Neuronal stem cell (in vitro differentiated cells): ENCODE measurements around the gene FZD10.

Experiments
- DNase-seq: peaks from one replicate; pipeline ENCODE4 v3.0.0-alpha.2; 2013; ENCODE audit warnings: low spot score
- H2AFZ ChIP-seq: one replicate; pipeline ENCODE4 v1.6.1; 2013; ENCODE audit warnings: mild to moderate bottlenecking, low read length, inconsistent platforms
- H2AK5ac ChIP-seq: 2 replicates; pipeline ENCODE4 v1.6.1; 2013; ENCODE audit warnings: low read depth, mild to moderate bottlenecking, inconsistent platforms, low read length, moderate library complexity, mixed read lengths
- H2BK120ac ChIP-seq: 2 replicates; pipeline ENCODE4 v1.6.1; 2013; ENCODE audit warnings: low read depth, mild to moderate bottlenecking, inconsistent platforms, low read length, moderate library complexity, mixed read lengths
- H2BK12ac ChIP-seq: one replicate; pipeline ENCODE4 v1.6.1; 2013; ENCODE audit warnings: low read length, inconsistent platforms
- H2BK15ac ChIP-seq: 2 replicates; pipeline ENCODE4 v1.6.1; 2013; ENCODE audit warnings: mild to moderate bottlenecking, low read length, inconsistent platforms, mixed read lengths
- H2BK5ac ChIP-seq: one replicate; pipeline ENCODE4 v1.6.1; 2013; ENCODE audit warnings: inconsistent platforms, mild to moderate bottlenecking, low read length, moderate library complexity
- H3K14ac ChIP-seq: one replicate; pipeline ENCODE4 v1.6.1; 2013; ENCODE audit warnings: low read length, inconsistent platforms
- H3K18ac ChIP-seq: 2 replicates; pipeline ENCODE4 v1.6.1; 2013; ENCODE audit warnings: low read length, inconsistent platforms
- H3K23ac ChIP-seq: 2 replicates; pipeline ENCODE4 v1.6.1; 2013; ENCODE audit warnings: low read depth, mild to moderate bottlenecking, mixed read lengths, low read length, inconsistent platforms; ENCODE audit not compliant: poor library complexity
- H3K27ac ChIP-seq: replicated peaks from 3 replicates; pipeline ENCODE4 v1.5.1; 2013; ENCODE audit warnings: low read length, inconsistent platforms
- H3K27me3 ChIP-seq, 3 experiments: 2 replicates each; pipeline ENCODE4 v1.6.1; 2013; ENCODE audit warnings: low read length in 3 of 3, mild to moderate bottlenecking in 2 of 3, inconsistent platforms in 1 of 3, low read depth in 1 of 3, mixed read lengths in 1 of 3, moderate library complexity in 1 of 3; ENCODE audit not compliant: control insufficient read depth in 3 of 3, insufficient read depth in 3 of 3
- H3K36me3 ChIP-seq, 2 donors: replicated peaks in 1 of 2; 2 replicates each; pipeline ENCODE4 v1.6.1; 2013; ENCODE audit warnings: low read length in 2 of 2; ENCODE audit not compliant: control insufficient read depth in 2 of 2, insufficient read depth in 2 of 2
- H3K4ac ChIP-seq: 2 replicates; pipeline ENCODE4 v1.6.1; 2013; ENCODE audit warnings: inconsistent platforms, mild to moderate bottlenecking, low read length, moderate library complexity
- H3K4me1 ChIP-seq, 2 donors: 1 replicate in 1 of 2; 2 replicates in 1 of 2; pipeline ENCODE4 v1.6.1; 2013; ENCODE audit warnings: low read length in 2 of 2, low read depth in 1 of 2; ENCODE audit not compliant: control insufficient read depth in 2 of 2, insufficient read depth in 1 of 2
- H3K4me2 ChIP-seq: one replicate; pipeline ENCODE4 v1.6.1; 2013; ENCODE audit warnings: mild to moderate bottlenecking, low read length, inconsistent platforms; ENCODE audit not compliant: insufficient read depth, poor library complexity, severe bottlenecking
- H3K4me3 ChIP-seq, 2 donors: 2 replicates each; pipeline ENCODE4 v1.5.1; 2013; ENCODE audit warnings: low read length in 2 of 2, mild to moderate bottlenecking in 2 of 2, inconsistent platforms in 1 of 2, moderate library complexity in 1 of 2
- H3K79me1 ChIP-seq: one replicate; pipeline ENCODE4 v1.6.1; 2013; ENCODE audit warnings: low read depth, mild to moderate bottlenecking, inconsistent platforms, low read length, moderate library complexity
- H3K9ac ChIP-seq: one replicate; pipeline ENCODE4 v1.6.1; 2013; ENCODE audit warnings: mild to moderate bottlenecking, low read depth, low read length, inconsistent platforms; ENCODE audit not compliant: poor library complexity
- H3K9me3 ChIP-seq, 2 donors: replicated peaks in 1 of 2; 2 replicates each; pipeline versions ENCODE3 to v1.6.1; 2013; ENCODE audit warnings: low read length in 2 of 2, mild to moderate bottlenecking in 2 of 2, inconsistent platforms in 1 of 2, low read depth in 1 of 2, mixed read lengths in 1 of 2, moderate library complexity in 1 of 2; ENCODE audit not compliant: control insufficient read depth in 2 of 2, insufficient read depth in 1 of 2
- H4K8ac ChIP-seq: one replicate; pipeline ENCODE4 v1.6.1; 2013; ENCODE audit warnings: low read depth, mild to moderate bottlenecking, inconsistent platforms, low read length, moderate library complexity
- H4K91ac ChIP-seq: one replicate; pipeline ENCODE4 v1.6.1; 2013; ENCODE audit warnings: low read length, low read depth, mild to moderate bottlenecking, inconsistent platforms; ENCODE audit not compliant: poor library complexity
- WGBS, 2 donors: extraction: QIAGEN DNeasy Blood & Tissue Kit; methylation state at CpG; one replicate each; pipeline ENCODE4 v1.1.7; 2013; ENCODE audit warnings: missing lambda C conversion rate in 2 of 2, mixed read lengths in 1 of 2; ENCODE audit not compliant: insufficient read length in 2 of 2, insufficient replicate concordance in 1 of 2; ENCODE audit errors: extremely low coverage in 2 of 2; 5-methylcytosine and 5-hydroxymethylcytosine counted together

FZD10 gene

DNA sequence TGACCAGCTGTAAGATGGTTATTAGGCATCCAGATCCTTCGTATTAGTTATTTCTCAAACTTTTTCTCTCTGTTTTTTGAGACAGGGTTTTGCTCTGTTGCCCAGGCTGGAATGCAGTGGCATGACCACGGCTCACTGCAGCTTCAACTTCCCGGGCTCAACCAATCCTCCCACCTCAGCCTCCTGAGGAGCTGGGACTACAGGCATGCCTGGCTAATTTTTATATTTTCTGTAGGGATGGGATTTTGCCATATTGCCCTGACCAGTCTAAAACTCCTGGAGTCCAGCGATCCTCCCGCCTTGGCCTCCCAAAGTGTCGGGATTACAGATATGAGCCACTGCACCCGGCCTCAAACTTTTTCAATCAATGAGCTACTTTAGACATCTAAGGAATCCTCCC, 33.1 kb downstream of the FZD10 start:
- Histone ChIP-seq H2BK12ac (no peak overlapping the region), H4K91ac (no peak overlapping the region), H3K79me1 (no peaks in the 10 kb centered on the region), H3K9ac (no peak overlapping the region), H2AK5ac (no peak overlapping the region), H4K8ac (no peak overlapping the region), H2AFZ (no peak overlapping the region), H3K14ac (no peak overlapping the region), H2BK120ac (no peak overlapping the region), H3K9me3 (peaks cover 0 to under 1% of the 10 kb centered on the region in 2 donors), H3K36me3 (no peaks in the 10 kb centered on the region), H3K4me2 (no peak overlapping the region), H2BK5ac (no peak overlapping the region), H3K23ac (no peak overlapping the region), H2BK15ac (no peak overlapping the region), H3K27ac (no peak overlapping the region), H3K4me1 (peaks cover 0 to 9% of the 10 kb centered on the region in 2 donors), H3K4ac (no peak overlapping the region), H3K18ac (no peak overlapping the region), H3K4me3 (no peak overlapping the region), H3K27me3 (peaks cover 0 to 2% (median 0%) of the 10 kb centered on the region in 3 experiments)
- no CpG with 5 or more reads among the region's 7 CpGs for WGBS, 2 donors
- no peak for DNase-seq

DNA sequence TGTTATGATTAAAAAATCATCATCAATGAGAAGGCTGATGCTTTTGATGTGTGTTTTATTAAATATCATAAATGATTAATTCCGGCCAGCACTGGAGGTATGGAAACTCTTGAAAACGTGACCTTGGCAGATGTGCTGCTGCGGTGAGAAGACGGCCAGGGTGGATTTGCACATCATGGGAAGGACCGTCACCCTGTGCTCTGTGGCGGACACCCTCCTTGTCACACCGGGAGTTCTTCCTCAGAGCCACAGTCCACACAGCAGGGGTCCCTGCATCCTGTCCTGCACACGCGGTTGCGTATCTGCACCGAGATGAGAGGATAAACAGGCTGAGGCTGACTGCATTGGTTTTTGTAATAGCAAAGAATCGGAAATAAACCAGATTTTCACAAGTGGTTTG, 33.5 kb downstream of the FZD10 start:
- Histone ChIP-seq H2AFZ (no peak overlapping the region), H3K9ac (no peak overlapping the region), H3K9me3 (peaks cover 0 to 2% of the 10 kb centered on the region in 2 donors), H3K18ac (peak overlapping the region; percentile 24), H3K14ac (no peak overlapping the region), H4K8ac (no peak overlapping the region), H3K4ac (no peak overlapping the region), H3K23ac (no peak overlapping the region), H2BK12ac (no peak overlapping the region), H3K4me3 (no peak overlapping the region), H2BK120ac (no peak overlapping the region), H3K27ac (no peak overlapping the region), H2BK5ac (no peak overlapping the region), H3K79me1 (no peaks in the 10 kb centered on the region), H4K91ac (no peak overlapping the region), H3K4me2 (no peak overlapping the region), H2BK15ac (no peak overlapping the region), H2AK5ac (no peak overlapping the region), H3K4me1 (peaks cover 0 to 9% of the 10 kb centered on the region in 2 donors), H3K27me3 (peaks cover 0 to 2% (median 0%) of the 10 kb centered on the region in 3 experiments), H3K36me3 (no peaks in the 10 kb centered on the region)
- no peak for DNase-seq
- no CpG with 5 or more reads among the region's 12 CpGs for WGBS, 2 donors

DNA sequence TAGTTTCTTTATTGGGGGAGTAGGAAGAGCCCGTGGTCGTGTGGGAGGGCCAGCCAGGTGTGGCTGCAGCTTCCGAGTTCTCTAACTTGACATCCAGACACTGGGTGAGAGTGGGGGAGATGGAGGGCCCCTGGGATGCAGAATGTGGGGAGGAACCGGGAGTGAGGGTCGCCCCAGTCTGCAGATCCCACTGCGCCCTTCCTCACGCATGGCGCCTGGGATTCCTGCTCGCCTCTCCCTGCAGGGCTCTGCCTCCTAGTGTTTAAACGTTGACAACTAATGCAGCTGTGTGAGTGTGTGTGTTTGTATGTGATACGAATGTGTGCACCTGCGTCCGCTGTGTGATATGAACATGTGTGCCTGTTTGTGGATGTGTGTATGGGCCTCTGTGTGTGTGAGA, 34.6 kb downstream of the FZD10 start:
- H2BK120ac ChIP-seq = no peak overlapping the region
- H3K79me1 ChIP-seq = no peaks in the 10 kb centered on the region
- H3K27me3 ChIP-seq = peaks cover 0 to 2% (median 0%) of the 10 kb centered on the region in 3 experiments
- H2AFZ ChIP-seq = no peak overlapping the region
- H3K4me2 ChIP-seq = no peak overlapping the region
- no peak overlapping the region for H2BK12ac ChIP-seq
- peaks cover 0 to 9% of the 10 kb centered on the region in 2 donors for H3K4me1 ChIP-seq
- H3K23ac ChIP-seq = no peak overlapping the region
- peak overlapping the region; percentile 69 for H3K18ac ChIP-seq
- no peak overlapping the region for H3K4me3 ChIP-seq
- no CpG with 5 or more reads among the region's 13 CpGs for WGBS, 2 donors
- no peak overlapping the region for H3K27ac ChIP-seq
- H4K91ac ChIP-seq = no peak overlapping the region
- H3K14ac ChIP-seq = no peak overlapping the region
- H3K9ac ChIP-seq = no peak overlapping the region
- no peak overlapping the region for H4K8ac ChIP-seq
- no peaks in the 10 kb centered on the region for H3K36me3 ChIP-seq
- no peak for DNase-seq
- no peak overlapping the region for H2BK5ac ChIP-seq
- peak overlapping the region; percentile 75 for H2BK15ac ChIP-seq
- peaks cover 0 to 4% of the 10 kb centered on the region in 2 donors for H3K9me3 ChIP-seq
- no peak overlapping the region for H2AK5ac ChIP-seq
- no peak overlapping the region for H3K4ac ChIP-seq

DNA sequence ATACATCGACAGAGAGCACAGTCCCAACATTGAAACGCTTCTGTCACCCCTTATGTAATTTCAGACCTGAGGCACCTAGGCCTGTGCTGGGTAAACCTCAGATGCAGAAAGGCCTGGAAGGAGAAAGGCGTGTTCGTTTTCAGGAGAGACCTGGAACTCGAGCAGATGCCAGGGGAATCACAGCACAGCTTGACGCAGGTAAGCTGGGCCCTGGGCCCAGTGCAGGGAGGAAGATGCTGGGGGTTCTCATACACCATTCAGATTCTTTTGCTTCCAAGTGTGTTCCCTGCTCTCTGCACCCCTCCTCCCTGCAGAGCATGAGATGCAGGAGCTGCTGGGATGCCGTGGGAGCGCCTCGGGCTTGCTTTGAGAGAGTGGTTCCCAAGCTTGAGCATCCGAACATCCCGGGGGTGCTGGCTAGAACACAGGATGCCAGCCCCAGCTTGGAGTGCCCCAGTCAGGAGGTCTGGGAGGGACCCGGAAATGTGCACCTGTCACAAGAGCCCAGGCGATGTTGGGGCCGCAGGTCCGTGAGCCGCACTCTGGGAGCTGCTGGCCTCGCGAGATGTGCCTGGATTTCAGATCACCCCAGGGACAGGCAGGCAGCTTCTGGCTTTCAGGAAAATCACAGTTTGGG, 35.9 kb downstream of the FZD10 start:
- no peak overlapping the region for H2AFZ ChIP-seq
- peak overlapping the region; percentile 11 for H3K23ac ChIP-seq
- peaks cover 0 to 9% of the 10 kb centered on the region in 2 donors for H3K4me1 ChIP-seq
- no peak overlapping the region for H2BK5ac ChIP-seq
- H4K8ac ChIP-seq = no peak overlapping the region
- no peak overlapping the region for H3K18ac ChIP-seq
- no peak for DNase-seq
- H3K79me1 ChIP-seq = no peaks in the 10 kb centered on the region
- H2BK120ac ChIP-seq = no peak overlapping the region
- no peak overlapping the region for H4K91ac ChIP-seq
- H2BK12ac ChIP-seq = no peak overlapping the region
- peaks cover 0 to 4% of the 10 kb centered on the region in 2 donors for H3K9me3 ChIP-seq
- H2AK5ac ChIP-seq = peak overlapping the region; percentile 73
- no peak overlapping the region for H3K9ac ChIP-seq
- no peaks in the 10 kb centered on the region for H3K36me3 ChIP-seq
- no peak overlapping the region for H3K14ac ChIP-seq
- H3K4ac ChIP-seq = no peak overlapping the region
- H2BK15ac ChIP-seq = peak overlapping the region; percentile 46
- no peak overlapping the region for H3K4me2 ChIP-seq
- WGBS, 2 donors = no CpG with 5 or more reads among the region's 18 CpGs
- H3K4me3 ChIP-seq = no peak overlapping the region
- no peak overlapping the region for H3K27ac ChIP-seq
- H3K27me3 ChIP-seq = peaks cover 0 to 2% (median 0%) of the 10 kb centered on the region in 3 experiments
